ENCODE results near the gene RB1.

GRCh38 chr13:48493851-48494250 lies 190.3 kb downstream of the RB1 start:
- TF ChIP-seq CTCF (IDR thresholded peaks at IDR 0.05; ENCODE audit: low read depth, low read length) (no peak), EZH2phosphoT487 (IDR thresholded peaks at IDR 0.05; ENCODE audit: low read depth) (no peak)
